Ureter (tissue), 1 donor: ENCODE results near the gene CLPTM1L. TPM values are rescaled to one million over a fixed set of nuclear protein-coding genes. Genes with fewer than 3 reads are reported as not detected.
"Not testable (repeated sequence)": the region's sequence is repeated elsewhere in the genome, so short reads cannot be mapped to it uniquely, and the experiment has no call there.

ENCODE experiments used
- DNase-seq: peaks from one replicate; pipeline ENCODE4 v3.0.0-alpha.2; 2020; ENCODE audit warnings: low spot score
- total RNA-seq: library from RNA; stranded (reverse); gene quantifications from one replicate; pipeline ENCODE4 v1.2.4, GENCODE V29; 2023
- donor health status: DM: yes; HTN: yes; CAD: no.

The CLPTM1L gene
- total RNA-seq, 1 donor from 2014 or later = 73.4 TPM

DNA sequence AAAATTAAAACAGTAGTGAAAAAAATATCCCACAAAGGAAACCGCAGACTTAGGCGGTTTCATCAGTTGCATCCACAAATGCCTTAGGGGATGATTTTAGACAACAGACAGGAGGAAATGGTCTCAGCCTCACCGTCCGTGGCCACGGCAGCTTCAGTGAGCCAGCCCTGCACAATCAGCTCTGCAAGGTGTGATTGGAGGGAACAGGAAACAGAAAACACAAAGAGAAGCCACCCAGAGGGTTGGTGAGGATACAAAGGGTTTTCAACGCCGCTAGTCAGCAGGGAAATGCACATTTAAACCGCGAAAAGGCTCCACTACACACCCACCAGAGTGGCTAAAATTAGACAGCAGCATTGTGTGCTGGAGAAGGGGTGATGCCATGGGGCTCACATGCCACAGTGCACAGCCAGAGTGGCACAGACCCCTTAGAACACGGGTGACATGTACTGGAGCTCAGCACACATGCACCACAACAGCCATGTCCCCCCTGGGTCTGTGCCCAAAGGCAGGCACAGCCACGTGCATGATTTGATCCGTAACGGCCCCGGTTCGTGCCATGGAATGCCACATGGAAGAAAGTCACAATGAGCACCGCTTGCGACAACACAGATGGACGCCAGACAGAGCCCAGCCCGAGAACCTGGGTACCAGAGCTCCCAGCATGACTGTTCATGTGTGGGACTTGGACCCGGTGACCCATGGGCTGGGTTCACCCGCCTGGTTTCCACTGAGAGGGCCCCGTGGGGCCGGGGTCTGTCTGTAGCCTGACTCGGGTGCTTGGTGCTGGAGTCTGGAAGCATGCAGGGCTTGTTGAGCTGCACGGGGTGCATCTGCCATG is 31.7 kb downstream of the CLPTM1L start:
- DNase-seq = no peak

DNA sequence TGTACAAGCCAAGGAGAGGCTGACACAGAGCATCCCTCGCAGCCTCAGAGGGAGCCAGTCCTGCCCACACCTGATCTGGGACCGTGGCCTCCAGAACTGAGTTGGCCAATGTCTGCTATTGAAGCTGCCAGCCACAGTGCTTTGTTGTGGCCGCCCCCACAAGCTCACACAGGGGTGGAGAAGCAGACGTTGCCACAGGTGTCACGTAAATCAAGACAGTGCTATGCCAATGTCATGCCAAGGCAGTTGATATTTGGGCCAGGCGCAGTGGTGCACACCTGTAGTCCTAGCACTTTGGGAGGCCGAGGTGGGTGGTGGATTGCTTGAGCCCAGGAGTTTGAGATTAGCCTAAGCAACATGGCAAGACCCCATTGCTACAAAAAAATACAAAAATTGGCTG is 32.7 kb downstream of the CLPTM1L start:
- DNase-seq = no peak

DNA sequence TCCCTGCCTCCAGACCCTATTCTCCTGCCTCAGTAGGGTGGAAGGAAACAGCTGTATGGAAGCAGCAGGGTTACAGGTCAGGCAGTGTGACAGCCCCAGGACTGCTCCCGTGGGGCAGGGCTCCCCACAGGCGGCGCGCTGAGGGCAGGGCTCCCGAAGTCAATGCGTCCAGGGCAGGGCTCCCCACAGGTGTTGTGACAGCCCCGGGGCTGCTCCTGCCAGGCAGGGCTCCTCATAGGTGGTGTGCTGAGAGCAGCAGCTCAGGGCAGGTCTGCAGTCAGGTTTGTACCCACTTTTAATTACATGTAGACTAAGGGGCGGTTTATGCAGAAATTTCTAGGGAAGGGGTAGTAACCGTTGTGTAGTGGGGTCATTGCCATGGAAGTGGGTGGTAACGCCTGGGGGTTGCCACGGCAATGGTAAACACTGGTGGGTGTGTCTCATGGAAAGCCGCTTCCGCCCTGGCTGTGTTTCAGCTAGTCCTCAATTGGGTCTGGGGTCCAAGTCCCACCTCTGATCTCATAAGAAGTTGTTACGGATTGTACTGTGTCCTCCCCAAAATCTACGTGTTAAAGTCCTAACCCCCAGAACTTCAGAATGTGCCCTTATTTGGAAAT is 33.4 kb downstream of the CLPTM1L start:
- DNase-seq = no peak

DNA sequence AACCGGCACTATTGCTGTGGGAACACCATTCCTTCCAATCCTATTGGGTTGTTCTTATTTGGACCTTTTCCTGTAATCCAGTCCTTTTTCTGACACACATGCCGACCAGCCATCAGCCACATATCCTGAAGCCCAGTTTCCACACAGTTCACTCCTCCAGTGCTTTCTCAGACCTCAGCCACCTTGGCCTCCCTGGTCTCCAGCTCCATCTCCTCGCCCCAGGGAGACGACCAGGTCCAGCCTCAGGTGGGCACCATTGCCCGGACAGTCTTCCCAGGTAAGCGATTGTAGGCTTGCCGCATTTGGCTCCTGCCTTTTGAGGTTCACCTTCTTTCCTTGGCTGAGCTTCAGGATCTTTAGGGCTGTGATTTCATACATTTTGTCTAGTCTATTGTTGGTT is 34.8 kb downstream of the CLPTM1L start:
- no peak for DNase-seq

DNA sequence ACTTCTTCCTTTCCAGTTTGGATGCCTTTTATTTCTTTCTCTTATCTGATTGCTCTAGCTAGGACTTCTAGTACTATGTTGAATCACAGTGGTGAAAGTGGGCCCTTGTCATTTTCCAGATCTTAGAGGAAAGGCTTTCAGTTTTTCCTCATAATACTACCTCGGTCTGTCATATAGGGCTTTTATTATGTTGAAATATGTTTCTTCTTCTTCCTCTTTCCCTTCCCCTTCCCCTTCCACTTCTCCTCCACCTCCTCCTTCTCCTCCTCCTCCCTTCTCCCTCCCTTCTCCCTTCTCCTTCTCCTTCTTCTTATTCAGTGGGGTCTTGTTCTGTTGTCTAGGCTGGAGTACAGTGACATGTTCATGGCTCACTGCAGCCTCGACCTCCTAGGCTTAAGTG is 40.9 kb downstream of the CLPTM1L start:
- DNase-seq = no peak

DNA sequence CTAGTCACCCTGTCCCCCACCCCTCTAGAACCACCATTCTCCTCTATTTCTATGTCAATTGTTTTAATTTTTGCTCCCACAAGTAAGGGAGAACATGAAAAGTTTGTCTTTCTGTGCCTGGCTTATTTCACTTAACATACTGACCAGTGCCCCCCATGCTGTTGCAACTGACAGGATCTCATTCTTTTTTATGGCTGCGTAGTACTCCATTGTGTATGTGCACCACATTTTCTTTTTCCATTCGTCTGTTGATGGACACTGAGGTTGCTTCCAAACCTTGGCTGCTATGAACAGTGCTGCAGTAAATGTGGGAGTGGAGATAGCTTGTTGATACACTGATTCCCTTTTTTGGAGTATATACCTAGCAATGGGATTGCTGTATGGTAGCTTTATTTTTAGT is 42.6 kb downstream of the CLPTM1L start:
- DNase-seq = no peak

DNA sequence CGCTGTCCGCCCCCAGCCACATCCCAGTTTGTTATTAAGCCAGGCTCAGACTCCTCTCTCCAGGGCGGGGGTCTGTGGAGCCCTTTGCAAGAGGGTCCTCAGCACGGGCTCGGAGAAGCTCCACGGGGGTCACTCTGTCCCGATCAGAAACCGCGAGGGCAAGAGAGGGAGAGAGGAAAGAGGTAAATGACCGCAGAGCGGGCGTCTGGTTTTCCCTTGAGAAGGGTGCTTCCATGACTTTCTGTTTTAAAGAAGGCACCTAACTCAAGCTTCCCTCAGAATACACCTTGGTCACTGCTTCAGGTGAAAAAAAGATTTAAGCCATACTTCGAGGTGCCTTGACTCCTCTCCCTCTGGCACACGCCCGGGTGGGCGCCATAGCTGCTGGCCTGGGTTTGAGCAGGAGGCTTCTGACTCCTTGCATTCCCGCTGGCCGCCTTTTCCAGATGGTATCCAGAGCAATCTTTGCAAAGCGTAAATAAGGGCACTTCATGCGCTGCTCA is 44.3 kb downstream of the CLPTM1L start:
- DNase-seq = no peak

DNA sequence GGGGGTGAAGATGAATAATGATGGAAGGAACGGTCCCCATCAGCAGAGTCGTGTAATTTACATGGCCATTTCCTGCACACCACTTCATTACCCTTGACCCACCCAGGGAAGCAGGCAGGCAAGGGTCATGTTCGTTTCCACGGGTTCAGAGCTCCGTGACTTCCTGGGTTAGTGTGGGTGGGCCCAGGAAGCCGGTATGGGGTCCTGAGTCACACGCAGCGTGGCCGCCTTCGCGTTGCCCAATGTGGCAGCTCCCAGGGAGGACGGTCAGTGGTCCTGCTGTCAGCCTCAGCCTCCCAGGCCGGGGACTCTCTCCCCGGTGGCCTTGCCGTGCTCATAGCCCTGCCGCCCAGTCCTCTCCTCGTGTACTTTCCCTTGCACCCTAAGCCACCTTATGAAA is 44.9 kb downstream of the CLPTM1L start:
- DNase-seq = no peak

DNA sequence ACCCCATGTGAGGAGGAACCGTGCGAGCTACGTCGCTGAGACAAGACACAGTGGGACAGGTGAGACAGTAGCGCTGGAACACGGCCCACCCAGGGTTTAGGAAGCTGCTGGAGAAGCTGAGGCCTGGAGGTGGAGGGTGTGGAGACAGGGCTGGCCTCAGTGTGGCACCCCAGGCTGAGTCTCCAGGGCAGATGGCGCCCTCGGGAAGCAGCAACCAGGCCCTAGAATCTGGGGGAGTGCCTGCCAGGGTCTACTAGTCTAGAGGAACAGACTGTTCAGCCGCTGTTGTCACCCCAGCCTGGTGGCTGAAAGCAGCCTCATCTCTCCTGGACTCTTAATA is 45.4 kb downstream of the CLPTM1L start:
- DNase-seq = no peak

DNA sequence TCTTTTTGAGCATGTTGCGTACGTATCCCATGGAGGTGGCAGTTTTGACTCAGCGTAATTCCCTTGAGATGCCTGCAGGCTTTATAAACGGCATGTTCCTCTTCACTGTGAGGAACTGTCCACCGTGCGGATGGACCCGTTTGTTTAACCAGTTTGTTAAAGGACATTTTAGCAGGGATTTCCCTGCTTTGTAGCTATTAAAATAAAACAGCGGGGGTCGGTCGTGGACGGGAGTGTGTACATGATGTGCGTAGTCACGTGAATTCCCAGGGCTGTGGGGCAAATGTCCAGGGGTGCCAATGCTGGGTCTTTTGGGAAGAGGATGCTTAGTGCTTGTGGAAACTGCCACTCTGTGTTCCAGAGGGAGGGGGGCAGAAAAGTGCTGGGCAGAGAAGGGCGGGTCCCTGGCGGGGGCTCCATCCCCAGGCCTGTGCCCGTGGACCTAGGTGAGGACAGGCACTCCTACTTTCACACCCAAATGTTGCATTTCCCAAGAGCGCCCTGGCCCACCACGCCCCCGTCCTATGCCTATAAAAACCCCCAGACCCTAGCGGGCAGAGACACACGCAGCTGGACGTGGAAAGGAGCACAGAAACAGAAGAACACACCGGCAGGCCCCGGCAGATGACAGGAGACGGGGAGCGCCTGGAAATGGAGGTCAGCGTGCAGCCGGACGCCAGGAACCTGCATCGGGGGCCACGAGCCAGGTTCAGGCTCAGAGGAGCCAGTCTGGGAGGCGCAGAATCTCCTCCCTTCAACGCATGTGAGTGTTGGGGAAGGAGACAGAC is 46.0 kb downstream of the CLPTM1L start:
- DNase-seq = no peak

DNA sequence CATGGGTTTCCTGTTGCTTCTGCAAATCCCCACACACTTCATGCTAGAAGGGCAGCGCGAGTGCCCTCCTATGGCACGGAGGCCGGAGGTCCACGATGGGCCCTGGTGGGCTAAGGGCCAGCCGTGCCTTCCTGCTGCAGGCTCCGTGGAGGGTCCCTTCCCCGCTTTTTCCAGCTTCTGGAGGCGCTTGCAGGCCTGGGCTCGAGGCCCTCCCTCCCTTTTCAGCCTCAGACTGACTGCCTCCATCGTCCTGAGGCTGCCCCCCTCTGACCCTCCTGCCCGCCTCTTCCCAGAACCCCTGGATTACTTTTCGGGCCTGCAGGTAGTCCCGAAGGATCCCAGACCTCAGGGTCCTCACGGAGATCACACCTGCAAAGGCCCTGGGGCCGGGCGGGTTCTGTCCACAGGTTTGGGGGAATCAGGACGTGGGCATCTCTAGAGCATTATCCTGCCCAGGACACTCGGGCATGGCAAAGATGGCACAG is 46.8 kb downstream of the CLPTM1L start:
- no peak for DNase-seq

DNA sequence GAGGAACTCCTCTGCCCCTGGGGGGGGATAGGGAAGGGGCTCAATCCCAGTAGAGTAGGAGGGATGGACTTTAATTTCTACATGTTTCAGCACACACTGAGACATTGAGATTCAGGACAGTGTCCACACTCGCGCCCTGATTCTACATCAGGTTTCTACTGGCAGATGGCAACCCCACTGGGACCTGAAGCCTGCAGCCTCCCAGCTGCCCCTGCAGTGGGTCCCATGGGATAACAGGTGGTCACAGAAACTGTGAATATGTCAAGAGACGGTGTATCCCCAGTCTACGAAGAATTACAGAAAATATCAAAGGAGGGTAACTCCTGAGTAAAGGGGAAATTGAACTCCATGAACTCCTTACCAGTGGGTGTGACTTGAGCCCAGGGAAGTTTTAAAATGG is 47.7 kb downstream of the CLPTM1L start:
- no peak for DNase-seq

DNA sequence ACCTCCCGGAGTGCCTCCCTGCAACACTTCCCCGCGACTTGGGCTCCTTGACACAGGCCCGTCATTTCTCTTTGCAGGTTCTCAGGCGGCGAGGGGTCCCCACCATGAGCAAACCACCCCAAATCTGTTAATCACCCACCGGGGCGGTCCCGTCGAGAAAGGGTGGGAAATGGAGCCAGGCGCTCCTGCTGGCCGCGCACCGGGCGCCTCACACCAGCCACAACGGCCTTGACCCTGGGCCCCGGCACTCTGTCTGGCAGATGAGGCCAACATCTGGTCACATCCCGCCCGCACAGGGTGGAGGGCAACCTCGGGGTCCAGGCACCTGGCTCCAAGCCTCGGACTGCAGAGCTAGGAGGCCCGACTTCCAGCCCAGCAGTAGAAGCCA is 49.3 kb downstream of the CLPTM1L start:
- DNase-seq = no peak

DNA sequence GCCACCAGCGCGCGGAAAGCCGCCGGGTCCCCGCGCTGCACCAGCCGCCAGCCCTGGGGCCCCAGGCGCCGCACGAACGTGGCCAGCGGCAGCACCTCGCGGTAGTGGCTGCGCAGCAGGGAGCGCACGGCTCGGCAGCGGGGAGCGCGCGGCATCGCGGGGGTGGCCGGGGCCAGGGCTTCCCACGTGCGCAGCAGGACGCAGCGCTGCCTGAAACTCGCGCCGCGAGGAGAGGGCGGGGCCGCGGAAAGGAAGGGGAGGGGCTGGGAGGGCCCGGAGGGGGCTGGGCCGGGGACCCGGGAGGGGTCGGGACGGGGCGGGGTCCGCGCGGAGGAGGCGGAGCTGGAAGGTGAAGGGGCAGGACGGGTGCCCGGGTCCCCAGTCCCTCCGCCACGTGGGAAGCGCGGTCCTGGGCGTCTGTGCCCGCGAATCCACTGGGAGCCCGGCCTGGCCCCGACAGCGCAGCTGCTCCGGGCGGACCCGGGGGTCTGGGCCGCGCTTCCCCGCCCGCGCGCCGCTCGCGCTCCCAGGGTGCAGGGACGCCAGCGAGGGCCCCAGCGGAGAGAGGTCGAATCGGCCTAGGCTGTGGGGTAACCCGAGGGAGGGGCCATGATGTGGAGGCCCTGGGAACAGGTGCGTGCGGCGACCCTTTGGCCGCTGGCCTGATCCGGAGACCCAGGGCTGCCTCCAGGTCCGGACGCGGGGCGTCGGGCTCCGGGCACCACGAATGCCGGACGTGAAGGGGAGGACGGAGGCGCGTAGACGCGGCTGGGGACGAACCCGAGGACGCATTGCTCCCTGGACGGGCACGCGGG is 49.9 kb downstream of the CLPTM1L start, which contains the start of gene TERT:
Gene TERT (minus strand): TSS at position 234 of the 815 bp plus-strand sequence. CDS start 79 bp downstream, at position 155.
- no peak for DNase-seq

DNA sequence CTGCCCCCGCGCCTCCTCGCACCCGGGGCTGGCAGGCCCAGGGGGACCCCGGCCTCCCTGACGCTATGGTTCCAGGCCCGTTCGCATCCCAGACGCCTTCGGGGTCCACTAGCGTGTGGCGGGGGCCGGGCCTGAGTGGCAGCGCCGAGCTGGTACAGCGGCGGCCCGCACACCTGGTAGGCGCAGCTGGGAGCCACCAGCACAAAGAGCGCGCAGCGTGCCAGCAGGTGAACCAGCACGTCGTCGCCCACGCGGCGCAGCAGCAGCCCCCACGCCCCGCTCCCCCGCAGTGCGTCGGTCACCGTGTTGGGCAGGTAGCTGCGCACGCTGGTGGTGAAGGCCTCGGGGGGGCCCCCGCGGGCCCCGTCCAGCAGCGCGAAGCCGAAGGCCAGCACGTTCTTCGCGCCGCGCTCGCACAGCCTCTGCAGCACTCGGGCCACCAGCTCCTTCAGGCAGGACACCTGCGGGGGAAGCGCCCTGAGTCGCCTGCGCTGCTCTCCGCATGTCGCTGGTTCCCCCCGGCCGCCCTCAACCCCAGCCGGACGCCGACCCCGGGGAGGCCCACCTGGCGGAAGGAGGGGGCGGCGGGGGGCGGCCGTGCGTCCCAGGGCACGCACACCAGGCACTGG is 50.6 kb downstream of the CLPTM1L start:
- no peak for DNase-seq

DNA sequence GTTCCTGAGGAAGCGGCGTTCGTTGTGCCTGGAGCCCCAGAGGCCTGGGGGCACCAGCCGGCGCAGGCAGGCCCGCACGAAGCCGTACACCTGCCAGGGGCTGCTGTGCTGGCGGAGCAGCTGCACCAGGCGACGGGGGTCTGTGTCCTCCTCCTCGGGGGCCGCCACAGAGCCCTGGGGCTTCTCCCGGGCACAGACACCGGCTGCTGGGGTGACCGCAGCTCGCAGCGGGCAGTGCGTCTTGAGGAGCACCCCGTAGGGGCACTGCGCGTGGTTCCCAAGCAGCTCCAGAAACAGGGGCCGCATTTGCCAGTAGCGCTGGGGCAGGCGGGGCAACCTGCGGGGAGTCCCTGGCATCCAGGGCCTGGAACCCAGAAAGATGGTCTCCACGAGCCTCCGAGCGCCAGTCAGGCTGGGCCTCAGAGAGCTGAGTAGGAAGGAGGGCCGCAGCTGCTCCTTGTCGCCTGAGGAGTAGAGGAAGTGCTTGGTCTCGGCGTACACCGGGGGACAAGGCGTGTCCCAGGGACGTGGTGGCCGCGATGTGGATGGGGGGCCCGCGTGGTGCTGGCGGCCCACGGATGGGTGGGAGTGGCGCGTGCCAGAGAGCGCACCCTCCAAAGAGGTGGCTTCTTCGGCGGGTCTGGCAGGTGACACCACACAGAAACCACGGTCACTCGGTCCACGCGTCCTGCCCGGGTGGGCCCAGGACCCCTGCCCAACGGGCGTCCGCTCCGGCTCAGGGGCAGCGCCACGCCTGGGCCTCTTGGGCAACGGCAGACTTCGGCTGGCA is 51.3 kb downstream of the CLPTM1L start:
- DNase-seq = no peak

DNA sequence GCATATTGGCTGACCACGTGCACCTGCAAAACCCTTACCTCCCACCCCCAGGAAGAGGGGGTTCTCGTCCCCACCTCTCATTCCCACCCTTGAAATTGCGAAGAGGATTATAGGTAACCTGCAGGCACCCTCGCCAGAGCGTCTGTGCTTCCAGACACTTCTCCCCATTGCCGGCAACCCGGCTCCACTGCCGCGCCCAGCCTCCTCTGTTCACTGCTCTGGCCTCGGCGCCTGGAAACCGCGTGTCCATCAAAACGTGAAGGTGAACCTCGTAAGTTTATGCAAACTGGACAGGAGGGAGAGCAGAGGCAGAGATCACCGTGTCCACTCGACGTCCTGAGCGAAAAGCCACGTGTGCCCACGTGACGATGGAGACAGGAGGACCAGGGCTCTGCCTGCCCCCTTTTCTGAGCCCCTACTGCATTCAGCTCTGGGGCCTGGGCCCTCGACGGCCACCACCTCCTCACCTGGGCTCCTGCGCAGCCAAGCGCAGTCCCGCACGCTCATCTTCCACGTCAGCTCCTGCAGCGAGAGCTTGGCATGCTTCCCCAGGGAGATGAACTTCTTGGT is 52.0 kb downstream of the CLPTM1L start:
- no peak for DNase-seq

DNA sequence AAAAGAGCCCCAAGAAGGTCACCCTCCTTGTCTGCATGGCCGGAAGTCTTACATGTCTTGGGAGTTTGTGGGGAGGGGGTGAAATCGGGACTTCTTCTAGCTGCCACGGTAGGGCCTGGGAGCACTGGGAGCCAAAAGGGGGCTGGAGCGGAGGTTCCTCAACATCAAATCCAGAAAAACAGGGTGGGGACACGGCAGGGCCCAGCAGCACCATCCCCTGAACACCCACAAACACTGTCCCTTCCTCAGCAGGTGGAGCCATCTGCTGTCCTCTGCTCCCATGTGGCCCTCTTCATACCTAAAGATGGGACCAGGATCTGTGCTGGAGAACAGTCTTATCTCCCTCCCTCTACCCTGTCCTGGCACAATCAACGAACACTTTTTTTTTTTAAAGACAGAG is 52.8 kb downstream of the CLPTM1L start:
- DNase-seq = no peak

DNA sequence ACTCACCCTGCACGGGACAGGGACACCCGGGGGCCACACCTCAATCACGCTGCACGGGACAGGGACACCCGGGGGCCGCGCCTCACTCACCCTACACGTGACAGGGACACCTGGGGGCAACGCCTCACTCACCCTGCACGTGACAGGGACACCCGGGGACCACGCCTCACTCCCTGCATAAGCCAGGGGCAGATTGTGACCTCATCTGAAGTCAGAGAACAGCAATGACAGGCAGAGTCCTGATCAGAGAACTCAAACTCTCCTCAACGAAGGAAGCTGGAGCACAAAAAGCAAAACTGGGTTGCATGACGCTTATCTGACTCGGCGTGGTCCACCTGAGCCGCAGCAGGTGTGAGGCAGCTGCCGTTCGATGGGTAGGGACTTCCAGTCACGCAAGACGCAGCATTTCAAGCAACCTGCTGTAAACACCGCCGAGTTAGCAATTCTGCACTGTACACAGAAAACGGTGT is 53.3 kb downstream of the CLPTM1L start:
- DNase-seq = no peak

DNA sequence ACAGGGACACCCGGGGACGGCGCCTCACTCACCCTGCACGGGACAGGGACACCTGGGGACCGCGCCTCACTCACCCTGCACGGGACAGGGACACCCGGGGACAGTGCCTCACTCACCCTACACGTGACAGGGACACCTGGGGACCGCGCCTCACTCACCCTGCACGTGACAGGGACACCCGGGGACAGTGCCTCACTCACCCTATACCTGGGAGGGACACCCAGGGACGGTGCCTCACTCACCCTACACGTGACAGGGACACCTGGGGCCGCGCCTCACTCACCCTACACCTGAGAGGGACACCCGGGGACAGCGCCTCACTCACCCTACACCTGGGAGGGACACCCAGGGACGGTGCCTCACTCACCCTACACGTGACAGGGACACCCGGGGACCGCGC is 53.9 kb downstream of the CLPTM1L start:
- DNase-seq = not testable (repeated sequence)
